Measurements from ENCODE around the gene DAP. TPM values are rescaled to one million over a fixed set of nuclear protein-coding genes. Genes with fewer than 3 reads are reported as not detected.
"Not testable (repeated sequence)": the region's sequence is repeated elsewhere in the genome, so short reads cannot be mapped to it uniquely, and the experiment has no call there.

The DAP gene
- total RNA-seq, result 71.1 TPM
- long read RNA-seq, transcript DAP-201 (4 exons, 2,339 nt), result major isoform, 85 of 107 reads
- long read RNA-seq, partial matches to known transcripts, result 18 of 107 reads
- long read RNA-seq, other reads (novel, unspliced or antisense), result 2 of 107 reads

GRCh38 chr5:10761185-10761932, at the start of gene DAP:
Gene DAP (minus strand): TSS chr5:10761234. CDS start chr5:10761068, 166 bp downstream.
- DNase-seq (ENCODE audit: low spot score), result peak; percentile 96

- DNase-seq (ENCODE audit: low spot score), result no peak
Observed at GRCh38 chr5:10808347-10809226, 47.6 kb upstream of the DAP start.

GRCh38 chr5:10801931-10802666, 41.1 kb upstream of the DAP start:
- no peak for DNase-seq (ENCODE audit: low spot score)

- DNase-seq (ENCODE audit: low spot score), result no peak
Observed at GRCh38 chr5:10800852-10801251, 39.8 kb upstream of the DAP start.

GRCh38 chr5:10797261-10797660, 36.2 kb upstream of the DAP start:
- no peak for DNase-seq (ENCODE audit: low spot score)

- DNase-seq (ENCODE audit: low spot score), result no peak
Observed at GRCh38 chr5:10793785-10794184, 32.8 kb upstream of the DAP start.

GRCh38 chr5:10792336-10792735, 31.3 kb upstream of the DAP start:
- no peak for DNase-seq (ENCODE audit: low spot score)

- no peak for DNase-seq (ENCODE audit: low spot score)
Observed at GRCh38 chr5:10789726-10790125, 28.7 kb upstream of the DAP start.

- DNase-seq (ENCODE audit: low spot score), result no peak
Observed at GRCh38 chr5:10789021-10789420, 28.0 kb upstream of the DAP start.

GRCh38 chr5:10788358-10788757, 27.3 kb upstream of the DAP start:
- no peak for DNase-seq (ENCODE audit: low spot score)

GRCh38 chr5:10786835-10787234, 25.8 kb upstream of the DAP start:
- DNase-seq (ENCODE audit: low spot score), result no peak

GRCh38 chr5:10780208-10780607, 19.2 kb upstream of the DAP start:
- DNase-seq (ENCODE audit: low spot score), result not testable (repeated sequence)

GRCh38 chr5:10779592-10779991, 18.6 kb upstream of the DAP start:
- no peak for DNase-seq (ENCODE audit: low spot score)

GRCh38 chr5:10778179-10778910, 17.3 kb upstream of the DAP start:
- DNase-seq (ENCODE audit: low spot score), result no peak

GRCh38 chr5:10775646-10776045, 14.6 kb upstream of the DAP start:
- DNase-seq (ENCODE audit: low spot score), result no peak

GRCh38 chr5:10772901-10773585, 12.0 kb upstream of the DAP start:
- DNase-seq (ENCODE audit: low spot score), result no peak

GRCh38 chr5:10768328-10768899, 7.4 kb upstream of the DAP start:
- DNase-seq (ENCODE audit: low spot score), result no peak

- no peak for DNase-seq (ENCODE audit: low spot score)
Observed at GRCh38 chr5:10762776-10763500, 1.9 kb upstream of the DAP start.

All from mesenteric fat pad (tissue), 1 donor.